Measurements from ENCODE around the gene ITPA.
A peak's percentile ranks its signal among the peaks of the same experiment; 100 is the strongest.

The ITPA gene

DNA sequence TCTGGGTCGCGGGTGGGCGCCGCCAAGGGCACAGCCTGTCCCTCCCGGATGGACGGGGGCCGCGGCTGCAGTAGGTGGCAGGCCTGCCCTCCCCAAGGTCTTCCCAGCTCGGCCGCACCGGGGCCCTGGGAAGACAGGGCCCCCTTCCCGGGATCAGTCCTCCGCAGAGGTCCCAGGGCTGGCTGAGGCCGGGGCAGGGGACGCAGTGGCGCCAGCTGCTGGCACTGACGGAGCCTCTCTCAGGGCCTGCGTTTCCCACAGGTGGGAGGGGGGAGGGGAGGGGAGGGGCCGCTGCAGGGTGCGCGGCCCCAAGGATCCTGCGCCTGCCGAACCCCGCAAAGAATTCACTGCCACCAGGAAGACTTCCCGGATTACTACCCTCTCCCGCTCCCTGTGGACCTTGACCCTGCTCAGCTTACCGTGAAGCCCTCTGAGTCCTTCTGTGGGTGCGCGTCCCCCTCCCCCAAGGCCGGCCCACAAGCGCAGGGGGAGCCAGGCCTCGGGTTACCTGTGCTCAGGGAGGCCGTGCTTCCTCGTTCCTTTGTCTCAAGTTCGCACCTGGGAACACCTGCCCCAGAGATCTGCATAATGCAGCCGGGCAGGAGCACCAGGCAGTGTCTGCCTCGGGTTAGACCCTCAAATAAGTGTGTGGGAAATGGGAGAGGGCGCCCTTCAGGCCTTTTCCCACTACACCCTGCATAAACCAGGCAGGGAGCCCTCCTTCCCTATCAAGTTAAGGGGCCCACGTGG, 41.0 kb upstream of the ITPA start:
- H3K4me3 ChIP-seq (ENCODE audit: low read depth, low read length), result no peak overlapping the region
- in situ Hi-C loops (cut with HindIII; ENCODE audit: low sequenced_read_pairs), result no loop called here
- DNase-seq (ENCODE audit: low read depth, low spot score), result no peak
- TF ChIP-seq, protein P1, sequence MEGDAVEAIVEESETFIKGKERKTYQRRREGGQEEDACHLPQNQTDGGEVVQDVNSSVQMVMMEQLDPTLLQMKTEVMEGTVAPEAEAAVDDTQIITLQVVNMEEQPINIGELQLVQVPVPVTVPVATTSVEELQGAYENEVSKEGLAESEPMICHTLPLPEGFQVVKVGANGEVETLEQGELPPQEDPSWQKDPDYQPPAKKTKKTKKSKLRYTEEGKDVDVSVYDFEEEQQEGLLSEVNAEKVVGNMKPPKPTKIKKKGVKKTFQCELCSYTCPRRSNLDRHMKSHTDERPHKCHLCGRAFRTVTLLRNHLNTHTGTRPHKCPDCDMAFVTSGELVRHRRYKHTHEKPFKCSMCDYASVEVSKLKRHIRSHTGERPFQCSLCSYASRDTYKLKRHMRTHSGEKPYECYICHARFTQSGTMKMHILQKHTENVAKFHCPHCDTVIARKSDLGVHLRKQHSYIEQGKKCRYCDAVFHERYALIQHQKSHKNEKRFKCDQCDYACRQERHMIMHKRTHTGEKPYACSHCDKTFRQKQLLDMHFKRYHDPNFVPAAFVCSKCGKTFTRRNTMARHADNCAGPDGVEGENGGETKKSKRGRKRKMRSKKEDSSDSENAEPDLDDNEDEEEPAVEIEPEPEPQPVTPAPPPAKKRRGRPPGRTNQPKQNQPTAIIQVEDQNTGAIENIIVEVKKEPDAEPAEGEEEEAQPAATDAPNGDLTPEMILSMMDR (IDR thresholded peaks at IDR 0.05; ENCODE audit: low read depth, low read length), result no peak

DNA sequence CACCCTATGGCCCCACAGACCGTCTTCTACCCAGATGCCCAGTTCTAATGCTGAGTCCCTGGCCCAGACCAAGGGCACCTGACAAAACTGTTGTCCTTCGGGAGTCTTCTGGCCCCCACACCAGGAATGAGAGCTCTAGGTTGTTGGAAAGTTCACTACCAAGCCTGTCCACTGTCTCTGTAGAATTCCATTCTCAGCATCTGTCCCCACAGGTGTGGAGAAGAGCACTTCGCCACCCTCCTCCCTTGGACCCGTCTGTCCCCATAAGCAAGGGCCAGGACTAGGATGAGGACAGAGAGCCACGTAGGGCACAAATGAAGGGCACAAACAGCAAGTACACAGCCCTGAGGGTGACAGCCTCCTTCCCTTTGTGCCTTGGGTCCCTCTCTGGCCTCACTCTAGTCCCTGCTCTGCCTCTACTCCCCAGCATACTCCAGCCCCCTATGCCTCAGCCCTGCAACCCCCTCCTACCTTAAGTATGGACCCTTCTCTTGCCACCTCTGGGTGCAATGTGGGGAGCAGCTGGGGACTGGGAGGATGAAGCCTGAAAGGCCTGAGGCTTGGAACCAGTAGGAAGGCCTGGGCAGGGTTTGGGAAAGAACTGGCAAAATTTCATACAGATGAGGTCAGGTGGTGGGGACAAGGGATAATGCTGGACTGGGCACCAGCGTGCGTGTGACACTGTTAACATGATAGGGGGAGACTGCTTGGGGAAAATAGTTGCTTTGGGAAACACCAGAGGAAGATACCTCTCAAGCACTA, 40.3 kb upstream of the ITPA start:
- in situ Hi-C loops (cut with HindIII; ENCODE audit: low sequenced_read_pairs), result no loop called here
- no peak for DNase-seq (ENCODE audit: low read depth, low spot score)
- no peak overlapping the region for H3K4me3 ChIP-seq (ENCODE audit: low read depth, low read length)

DNA sequence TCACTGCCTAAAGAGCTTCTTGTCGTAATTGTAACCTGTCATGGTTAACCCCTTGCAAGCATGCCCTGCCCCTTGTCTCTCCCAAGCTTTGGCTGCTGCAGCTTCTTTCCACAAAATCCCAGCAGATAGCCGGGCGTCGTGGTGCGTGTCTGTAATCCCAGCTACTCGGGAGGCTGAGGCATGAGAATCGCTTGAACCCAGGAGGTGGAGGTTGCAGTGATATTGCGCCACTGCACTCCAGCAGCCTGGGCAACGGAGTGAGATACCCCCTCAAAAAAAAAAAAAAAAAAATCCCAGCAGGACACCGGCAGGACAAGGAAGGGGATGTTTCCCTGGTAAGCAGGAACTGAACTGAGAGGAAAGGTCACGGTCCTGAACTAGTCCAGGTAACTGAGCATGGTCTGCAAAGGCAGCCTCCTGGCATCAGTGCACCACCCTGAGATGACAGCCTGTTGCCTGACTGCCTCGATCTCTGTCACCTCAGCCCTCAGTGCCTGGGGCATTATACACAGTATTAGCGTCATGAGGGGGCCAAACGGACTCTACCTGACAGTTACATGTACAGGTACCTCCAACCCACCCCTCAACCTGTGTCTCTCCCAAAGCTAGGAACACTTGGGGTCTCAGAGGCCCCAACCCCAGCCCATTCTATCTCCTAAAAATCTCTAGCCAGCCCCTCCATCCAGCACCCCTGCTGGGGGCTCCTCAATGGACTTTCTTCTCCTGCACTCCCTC, 37.7 kb upstream of the ITPA start:
- TF ChIP-seq, protein P1 (IDR thresholded peaks at IDR 0.05; ENCODE audit: low read depth, low read length), result no peak
- H3K4me3 ChIP-seq (ENCODE audit: low read depth, low read length), result no peak overlapping the region
- no peak for DNase-seq (ENCODE audit: low read depth, low spot score)
- in situ Hi-C loops (cut with HindIII; ENCODE audit: low sequenced_read_pairs), result no loop called here

More for the DNA sequence above, 40.3 kb upstream of the ITPA start:
- TF ChIP-seq, protein P1 (IDR thresholded peaks at IDR 0.05; ENCODE audit: low read depth, low read length), result no peak

DNA sequence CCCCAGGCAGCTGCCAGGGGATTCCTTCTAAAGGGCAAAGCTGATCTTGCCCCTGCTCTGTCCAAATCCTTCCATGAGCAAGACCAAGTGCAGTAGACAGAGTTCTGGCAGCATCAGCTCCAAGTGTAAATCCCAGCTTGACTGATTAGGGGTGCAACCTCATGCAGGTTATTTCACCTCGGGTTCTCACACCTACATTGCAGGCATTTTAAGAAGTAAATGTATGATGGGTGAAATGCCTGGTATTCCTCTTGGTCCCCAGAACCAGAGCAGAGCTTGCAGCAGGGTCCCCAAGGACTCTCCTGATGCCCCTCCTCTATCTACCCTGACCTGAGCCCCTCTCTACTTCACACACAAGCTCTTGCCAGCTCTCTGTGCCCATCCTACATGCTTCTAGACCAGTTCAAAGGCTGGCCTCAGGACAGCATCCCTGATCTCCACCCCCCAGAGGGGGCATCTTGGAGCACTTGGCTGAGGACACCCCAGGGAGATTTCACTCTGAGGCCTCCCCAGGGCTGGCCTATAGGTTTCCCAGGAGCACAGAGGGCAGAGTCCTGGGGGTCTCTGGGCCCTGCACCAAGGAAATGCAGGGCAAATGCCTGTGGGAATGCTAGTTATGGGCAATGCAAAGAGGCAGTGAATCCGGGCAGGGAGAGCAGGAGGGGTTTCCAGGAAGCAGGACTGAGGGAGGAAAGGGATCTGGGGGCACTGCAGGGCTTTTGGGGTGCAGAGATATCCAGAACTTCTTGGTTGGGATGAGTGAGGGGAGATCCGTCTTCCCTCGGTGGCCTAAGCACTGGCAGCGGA, 37.0 kb upstream of the ITPA start:
- in situ Hi-C loops (cut with HindIII; ENCODE audit: low sequenced_read_pairs), result no loop called here
- DNase-seq (ENCODE audit: low read depth, low spot score), result no peak
- peak overlapping the region; percentile 72 for H3K4me3 ChIP-seq (ENCODE audit: low read depth, low read length)
- TF ChIP-seq, protein P1 (IDR thresholded peaks at IDR 0.05; ENCODE audit: low read depth, low read length), result no peak

DNA sequence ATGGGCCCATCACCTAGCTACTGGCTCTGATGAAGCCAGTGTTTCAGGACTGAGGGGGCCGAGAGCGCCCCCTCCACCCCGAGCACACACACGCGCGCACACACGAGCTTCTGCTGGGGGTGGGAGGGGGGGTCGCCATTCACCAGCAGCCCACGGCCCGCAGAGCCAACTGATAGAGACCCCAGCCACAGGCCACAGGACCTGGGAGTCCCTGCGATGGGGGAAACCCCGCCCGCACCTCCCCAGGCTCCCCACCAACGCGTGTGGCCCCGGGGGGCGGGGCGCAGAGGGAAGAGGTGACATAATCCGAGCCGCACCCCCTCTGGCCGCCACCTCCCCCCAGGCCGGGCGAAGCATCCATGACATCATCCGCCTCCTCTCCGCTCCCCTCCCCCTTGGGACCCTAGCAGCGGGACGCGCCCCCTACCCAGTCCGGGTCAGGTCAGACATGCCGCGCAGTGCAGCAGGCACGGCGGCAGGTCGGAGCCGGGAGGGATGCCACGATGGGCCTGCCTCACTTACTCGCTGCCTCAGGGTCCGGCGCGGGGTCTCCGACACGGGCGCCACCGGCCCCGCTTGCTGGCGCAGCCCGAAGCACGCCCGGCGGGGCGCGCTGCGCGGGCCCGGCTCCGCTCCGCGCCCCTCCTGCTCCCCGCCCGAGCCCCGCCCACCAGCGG, 36.2 kb upstream of the ITPA start, which contains the start of gene LZTS3:
LZTS3 (minus strand) TSS at position 617 of the 677 bp plus-strand sequence. CDS start 6,386 bp downstream, outside the sequence.
- TF ChIP-seq, protein P1 (IDR thresholded peaks at IDR 0.05; ENCODE audit: low read depth, low read length), result no peak
- H3K4me3 ChIP-seq (ENCODE audit: low read depth, low read length), result peak within 1 kb of the TSS; percentile 72
- in situ Hi-C loops (cut with HindIII; ENCODE audit: low sequenced_read_pairs), result no loop called here
- peak; percentile 52 for DNase-seq (ENCODE audit: low read depth, low spot score)

Data from astrocyte of the spinal cord (primary cell).